ENCODE results near the gene XDH.

The XDH gene

DNA sequence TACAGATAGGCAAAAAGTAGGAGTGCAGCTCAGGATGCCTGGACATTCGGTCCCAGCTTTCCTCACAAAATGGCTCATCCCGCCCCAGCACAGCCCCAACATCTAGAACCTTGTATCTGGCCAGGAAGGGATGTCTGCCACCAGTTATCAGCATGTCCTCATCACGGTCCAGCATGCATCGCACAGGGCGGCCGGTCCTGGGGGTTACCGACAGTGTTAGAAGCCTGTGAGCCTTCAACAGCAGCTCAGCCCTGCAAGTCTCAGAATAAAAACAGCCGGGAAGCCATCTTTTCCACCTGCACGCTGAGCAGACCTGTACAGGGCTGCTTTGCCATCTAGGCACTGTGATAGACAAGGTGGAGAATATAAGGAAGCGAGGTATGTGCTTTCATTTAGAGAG, 49.2 kb downstream of the XDH start:
- DNase-seq (ENCODE audit: low spot score): no peak

DNA sequence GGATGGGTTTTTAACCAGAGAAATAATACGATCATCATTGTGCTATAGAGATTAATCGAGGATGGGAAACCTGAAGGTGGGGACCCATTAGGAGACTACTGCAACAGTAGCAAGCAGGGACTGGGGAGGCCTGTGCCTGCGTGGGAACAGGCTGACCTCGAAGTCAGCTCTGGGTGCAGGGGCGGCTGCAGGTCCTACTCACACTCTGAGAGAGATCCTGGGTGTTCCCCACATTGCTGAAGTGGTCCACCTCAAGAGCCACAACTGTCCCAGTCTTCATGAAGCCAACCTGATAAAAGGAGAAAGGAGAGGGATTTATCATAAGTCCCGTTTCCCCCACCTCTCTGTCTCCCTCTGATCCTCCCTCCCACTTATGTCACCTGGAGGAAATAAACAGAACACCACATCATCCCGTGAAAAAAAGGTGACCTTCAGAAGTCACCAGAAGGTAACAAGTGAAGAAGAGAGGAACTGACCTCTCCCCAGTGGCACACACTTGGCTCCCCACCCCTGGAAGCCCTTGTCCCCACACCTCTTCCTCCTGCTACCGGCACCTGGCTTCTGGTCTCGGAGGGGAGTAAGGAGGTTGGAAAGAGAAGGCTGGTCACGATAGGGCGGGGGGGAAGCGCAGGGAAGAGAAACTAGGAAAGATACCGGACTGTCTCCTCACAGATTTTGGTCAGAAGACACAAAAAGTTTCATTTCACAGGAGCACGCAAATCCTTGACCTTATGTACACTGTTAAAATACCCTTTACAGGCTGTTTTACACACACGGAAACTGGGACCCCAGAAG, 50.4 kb downstream of the XDH start:
- DNase-seq (ENCODE audit: low spot score): no peak

- no peak for DNase-seq (ENCODE audit: low spot score)
These were observed 52.0 kb downstream of the XDH start for GRCh38 chr2:31362581-31362980.

GRCh38 chr2:31359229-31359628, 55.3 kb downstream of the XDH start:
- no peak for DNase-seq (ENCODE audit: low spot score)

- DNase-seq (ENCODE audit: low spot score): no peak
These were observed 59.7 kb downstream of the XDH start for GRCh38 chr2:31354837-31355236.

GRCh38 chr2:31353179-31353578, 61.4 kb downstream of the XDH start:
- no peak for DNase-seq (ENCODE audit: low spot score)

DNA sequence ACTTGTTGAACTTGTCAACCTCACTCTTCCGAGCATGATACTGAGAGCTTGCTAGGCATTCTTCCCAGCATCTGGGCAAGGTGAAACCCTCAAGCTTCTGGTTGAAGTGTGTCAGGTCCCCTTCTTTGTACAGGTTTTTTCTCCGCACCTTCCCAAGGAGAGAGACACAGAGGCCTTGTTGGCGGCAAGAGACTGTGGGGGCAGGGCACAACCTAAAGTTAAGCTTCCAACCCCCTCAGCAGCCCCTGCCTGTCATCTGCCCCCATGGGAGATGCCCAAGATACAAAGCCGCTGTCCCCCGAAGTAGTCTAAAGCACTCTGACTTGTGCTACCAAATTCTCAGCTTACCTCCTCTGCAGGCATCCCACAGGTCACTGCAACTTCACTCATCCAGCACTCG, 64.9 kb downstream of the XDH start:
- no peak for DNase-seq (ENCODE audit: low spot score)

DNA sequence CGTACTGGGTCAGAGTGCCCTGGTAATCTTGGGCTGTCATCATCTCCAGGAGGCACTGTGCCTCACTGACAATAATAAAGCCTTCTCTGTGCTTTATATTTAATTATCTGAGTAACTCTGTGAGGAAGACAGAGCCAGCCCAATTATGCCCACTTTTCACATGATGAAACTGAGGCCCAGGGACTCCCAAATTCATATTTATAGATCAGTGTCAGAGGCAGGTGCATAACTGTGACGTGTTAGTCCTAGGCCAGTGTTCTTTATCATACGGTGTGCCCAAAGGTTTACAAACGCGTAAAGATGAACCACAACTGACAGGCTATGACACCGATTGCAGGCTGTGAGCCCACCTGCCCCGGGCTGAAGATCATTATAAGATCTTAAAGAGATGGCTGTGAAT, 65.4 kb downstream of the XDH start:
- no peak for DNase-seq (ENCODE audit: low spot score)

DNA sequence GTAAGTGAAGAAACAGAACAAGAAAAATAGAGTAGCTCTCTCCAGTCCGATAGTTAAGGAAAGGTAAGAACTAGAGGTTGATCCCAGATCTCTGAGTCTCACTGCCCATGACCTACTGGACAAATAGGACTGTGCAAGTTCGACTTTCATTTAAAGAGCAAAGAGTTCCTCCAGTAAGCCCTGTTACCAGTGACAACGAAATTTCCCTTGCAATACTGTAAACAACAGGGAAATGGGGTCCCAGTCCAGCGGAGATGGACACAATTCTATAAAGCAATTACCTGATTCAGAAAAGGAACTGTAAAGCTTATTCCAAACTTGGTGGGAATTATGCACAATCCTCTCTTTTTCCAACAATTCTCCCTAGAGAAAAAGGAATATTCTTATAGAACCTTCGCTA, 65.9 kb downstream of the XDH start:
- DNase-seq (ENCODE audit: low spot score): no peak

GRCh38 chr2:31347750-31348149, 66.8 kb downstream of the XDH start:
- peak; percentile 89 for DNase-seq (ENCODE audit: low spot score)

GRCh38 chr2:31347319-31347718, 67.2 kb downstream of the XDH start:
- DNase-seq (ENCODE audit: low spot score): no peak

DNA sequence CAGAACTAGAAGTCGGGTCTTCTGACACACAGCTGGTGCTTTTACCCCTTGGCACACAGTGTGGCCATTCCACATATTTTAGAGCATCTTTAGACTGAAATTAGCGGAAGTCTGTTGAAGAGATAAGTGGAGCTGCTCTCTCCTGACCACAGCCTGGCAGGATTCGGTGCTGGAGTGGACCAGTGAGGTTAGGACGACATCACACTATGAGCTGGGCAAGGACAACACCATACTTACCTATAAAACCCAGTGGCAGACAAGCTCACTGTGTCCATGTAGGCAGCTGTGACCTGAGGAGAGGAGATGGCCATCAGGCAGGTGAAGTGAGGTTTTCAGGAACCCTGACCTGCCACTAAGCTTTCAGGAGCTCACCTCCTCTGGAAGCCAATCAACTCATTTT, 70.1 kb downstream of the XDH start:
- no peak for DNase-seq (ENCODE audit: low spot score)

- no peak for DNase-seq (ENCODE audit: low spot score)
These were observed 73.2 kb downstream of the XDH start for GRCh38 chr2:31341351-31341750.

DNA sequence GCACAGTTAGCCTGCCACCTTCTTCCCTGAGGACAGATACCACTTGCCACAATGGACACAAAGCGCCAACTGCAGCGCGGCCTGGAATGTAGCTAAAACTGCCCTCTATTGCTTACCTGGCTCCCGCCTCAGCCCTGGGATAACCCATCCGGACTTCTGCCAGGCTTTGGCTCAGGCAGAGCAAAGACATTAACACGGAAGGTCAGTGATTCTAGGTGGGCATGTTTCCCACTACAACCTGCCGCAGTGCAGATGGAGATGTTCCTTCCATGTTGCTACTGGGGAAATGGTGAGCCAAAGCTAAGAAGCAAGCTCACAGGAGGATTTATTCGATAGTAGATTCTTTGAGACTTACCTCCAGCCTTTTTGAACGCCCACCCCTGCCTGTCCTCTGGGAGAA, 74.8 kb downstream of the XDH start:
- DNase-seq (ENCODE audit: low spot score): no peak

DNA sequence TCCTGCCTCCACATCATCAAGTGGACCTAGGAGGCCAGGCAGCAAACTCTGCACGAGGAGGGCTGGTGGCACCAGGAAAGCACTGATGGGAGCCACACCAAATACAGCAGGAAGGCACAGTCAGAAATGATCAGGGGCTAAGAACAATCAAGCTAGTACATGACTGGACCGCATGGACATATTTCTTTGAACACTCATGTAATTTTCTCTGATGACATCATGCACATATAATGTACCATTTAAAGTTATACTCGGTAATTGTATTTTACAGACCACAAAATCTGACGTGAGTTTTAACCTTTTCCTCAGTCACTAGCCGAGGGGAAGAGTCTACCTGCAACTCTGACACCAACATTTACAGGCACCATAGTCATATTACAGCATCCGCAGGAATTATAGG, 76.7 kb downstream of the XDH start:
- DNase-seq (ENCODE audit: low spot score): peak; percentile 71

- no peak for DNase-seq (ENCODE audit: low spot score)
These were observed 77.3 kb downstream of the XDH start for GRCh38 chr2:31337197-31337596.

GRCh38 chr2:31335921-31336585, 78.5 kb downstream of the XDH start:
- peak; percentile 87 for DNase-seq (ENCODE audit: low spot score)

DNA sequence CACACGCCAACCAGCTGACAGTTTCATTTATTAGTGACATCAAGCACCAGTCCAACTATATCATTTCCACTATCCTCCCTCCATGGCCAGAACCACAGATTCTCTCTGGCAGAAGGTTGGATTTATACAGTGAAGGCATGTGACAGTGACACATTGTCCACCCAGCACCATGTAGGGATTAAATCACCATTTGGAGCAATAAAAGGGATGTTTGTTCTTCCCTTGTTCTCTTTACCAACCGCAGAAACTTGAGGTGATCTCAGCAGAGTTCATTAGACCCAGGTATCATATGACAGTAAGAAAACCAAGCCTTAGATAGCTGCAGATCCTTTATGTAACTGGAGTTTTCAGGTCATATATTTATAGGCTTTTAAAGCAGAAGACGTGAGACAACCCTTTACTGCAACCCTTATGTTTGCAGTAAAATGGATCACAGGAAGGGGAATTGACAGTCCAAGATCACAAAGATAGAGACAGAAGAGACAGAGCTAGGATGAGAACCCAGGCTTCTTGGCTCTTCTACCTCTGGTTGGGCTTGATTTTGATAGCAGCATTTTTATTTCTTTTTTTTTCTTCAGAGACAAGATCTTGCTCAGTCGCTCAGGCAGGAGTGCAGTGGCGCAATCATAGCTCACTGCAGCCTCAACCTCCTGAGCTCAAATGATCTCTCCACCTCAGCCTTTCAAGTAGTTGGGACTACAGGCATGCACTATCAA, 80.1 kb downstream of the XDH start:
- DNase-seq (ENCODE audit: low spot score): no peak

DNA sequence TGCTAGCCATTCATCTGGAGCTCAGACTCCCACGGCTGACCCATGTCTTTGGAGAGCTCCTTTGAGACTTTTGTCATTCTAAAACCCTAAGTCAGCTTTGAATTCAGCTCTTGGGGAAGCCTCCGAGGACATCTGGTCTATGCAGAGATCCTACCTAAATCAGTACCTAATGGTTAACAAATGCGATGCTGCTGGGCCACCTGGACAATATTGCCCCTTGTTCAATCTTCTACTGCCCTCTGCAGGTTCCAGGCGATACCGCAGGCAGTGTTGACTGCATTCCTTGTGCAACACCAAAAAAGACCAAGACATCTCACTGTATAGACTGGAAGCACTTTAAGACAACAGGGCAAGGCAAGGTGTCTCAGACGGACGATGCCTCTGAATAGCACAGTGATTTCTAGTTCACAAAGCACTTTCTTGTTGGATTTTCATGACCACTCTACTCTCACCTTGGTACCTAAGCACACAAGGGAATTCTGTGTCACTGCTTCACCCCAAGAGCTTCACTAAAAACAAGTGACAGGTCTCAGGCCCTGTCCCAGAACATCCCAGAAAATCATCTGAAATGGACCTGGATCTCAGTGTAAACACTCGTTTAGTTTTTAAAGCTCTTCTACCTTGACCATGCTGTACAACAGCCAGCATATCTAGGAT, 80.9 kb downstream of the XDH start:
- peak; percentile 78 for DNase-seq (ENCODE audit: low spot score)

DNA sequence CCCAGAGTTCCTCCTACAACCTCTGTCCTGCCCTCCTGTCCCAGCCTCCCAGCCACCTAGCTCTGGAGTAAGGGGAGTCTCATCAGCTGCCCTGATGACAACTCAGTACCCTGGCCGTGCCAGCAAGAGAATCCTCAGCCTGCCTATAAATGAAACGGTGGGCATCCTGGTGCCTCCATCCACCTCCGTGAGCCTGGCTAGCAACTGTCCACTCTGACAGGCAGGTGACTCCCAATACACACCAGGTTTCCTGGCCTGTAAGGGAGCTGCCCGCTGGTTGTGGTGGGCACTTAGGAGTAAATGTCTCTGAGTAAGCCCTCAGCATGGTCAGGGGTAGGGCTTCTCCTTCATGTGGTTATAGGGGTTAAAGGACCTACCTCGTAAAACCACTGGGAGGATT, 81.5 kb downstream of the XDH start:
- DNase-seq (ENCODE audit: low spot score): no peak

DNA sequence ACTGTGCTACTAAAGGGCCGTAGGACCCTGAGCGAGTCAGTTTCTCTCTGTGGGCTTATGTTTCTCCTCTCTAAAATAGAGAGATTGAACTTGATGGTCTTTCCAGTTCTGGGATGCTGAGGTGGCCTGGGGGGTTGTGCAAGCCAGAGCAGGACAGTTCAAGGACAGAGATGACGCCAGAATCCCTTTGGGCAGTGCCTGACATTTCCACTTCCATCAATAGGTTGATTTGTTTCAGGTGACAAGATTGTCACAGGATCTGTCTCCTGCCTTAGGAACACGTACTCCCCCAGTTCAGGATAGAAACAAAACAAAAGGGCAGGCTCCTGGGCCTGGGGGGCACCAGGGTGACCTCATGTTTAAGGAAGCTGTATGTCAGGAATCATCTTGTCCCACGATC, 82.0 kb downstream of the XDH start:
- DNase-seq (ENCODE audit: low spot score): no peak

- DNase-seq (ENCODE audit: low spot score): no peak
These were observed 83.4 kb downstream of the XDH start for GRCh38 chr2:31331156-31331555.
